HG03558 (cell line): Measurements from ENCODE around the gene PRSS21.

Experiments
- ATAC-seq: cut with Tn5 transposase; IDR thresholded peaks from one replicate; pipeline ENCODE4 v1.9.1; 2021; ENCODE audit warnings: moderate number of reproducible peaks; ENCODE audit not compliant: unreplicated experiment; ENCODE audit errors: extremely low read depth

The PRSS21 gene, protein sequence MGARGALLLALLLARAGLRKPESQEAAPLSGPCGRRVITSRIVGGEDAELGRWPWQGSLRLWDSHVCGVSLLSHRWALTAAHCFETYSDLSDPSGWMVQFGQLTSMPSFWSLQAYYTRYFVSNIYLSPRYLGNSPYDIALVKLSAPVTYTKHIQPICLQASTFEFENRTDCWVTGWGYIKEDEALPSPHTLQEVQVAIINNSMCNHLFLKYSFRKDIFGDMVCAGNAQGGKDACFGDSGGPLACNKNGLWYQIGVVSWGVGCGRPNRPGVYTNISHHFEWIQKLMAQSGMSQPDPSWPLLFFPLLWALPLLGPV

DNA sequence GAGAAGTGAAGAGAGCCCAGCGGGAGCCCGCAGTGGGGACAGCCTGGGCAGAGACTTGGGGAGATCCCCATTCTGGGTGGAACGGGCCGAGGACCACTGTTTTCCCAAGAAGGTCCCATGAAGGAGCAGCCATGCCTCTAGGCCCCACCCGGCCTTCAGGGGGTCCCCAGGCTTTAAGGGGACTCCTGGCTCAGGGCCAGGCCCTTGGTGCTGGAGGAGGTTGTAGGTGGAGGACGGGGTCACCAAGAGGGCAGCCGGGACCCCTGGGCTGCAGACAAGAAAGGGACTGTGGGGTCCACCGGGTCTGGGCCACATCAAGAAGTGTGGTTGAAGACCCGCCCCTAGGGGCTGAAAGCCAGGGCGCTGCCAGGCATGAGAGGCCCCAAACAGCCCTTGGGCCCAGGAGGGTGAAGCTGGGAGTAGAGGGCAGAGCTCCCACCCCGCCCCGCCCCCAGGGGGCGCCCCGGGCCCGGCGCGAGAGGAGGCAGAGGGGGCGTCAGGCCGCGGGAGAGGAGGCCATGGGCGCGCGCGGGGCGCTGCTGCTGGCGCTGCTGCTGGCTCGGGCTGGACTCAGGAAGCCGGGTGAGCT is at the start of gene PRSS21:
Gene PRSS21, plus strand, starts transcription at position 487 of the 589 bp plus-strand sequence. Its CDS starts 32 bp downstream, at position 519.
- no peak for ATAC-seq

DNA sequence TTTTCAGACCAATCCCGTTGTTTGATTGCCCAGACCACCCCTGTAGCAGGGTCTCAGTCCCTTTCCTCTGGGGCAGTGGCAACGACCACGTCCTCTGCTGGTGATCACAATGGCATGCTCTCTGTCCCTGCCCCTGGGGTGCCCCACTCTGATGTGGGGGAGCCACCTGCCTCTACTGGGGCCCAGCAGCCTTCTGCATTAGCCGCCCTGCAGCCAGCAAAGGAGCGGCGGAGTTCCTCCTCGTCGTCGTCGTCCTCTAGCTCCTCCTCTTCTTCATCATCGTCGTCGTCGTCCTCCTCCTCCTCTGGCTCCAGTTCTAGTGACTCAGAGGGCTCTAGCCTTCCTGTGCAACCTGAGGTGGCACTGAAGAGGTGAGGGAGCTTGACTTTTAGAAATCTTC is 49.1 kb upstream of the PRSS21 start:
- no peak for ATAC-seq

DNA sequence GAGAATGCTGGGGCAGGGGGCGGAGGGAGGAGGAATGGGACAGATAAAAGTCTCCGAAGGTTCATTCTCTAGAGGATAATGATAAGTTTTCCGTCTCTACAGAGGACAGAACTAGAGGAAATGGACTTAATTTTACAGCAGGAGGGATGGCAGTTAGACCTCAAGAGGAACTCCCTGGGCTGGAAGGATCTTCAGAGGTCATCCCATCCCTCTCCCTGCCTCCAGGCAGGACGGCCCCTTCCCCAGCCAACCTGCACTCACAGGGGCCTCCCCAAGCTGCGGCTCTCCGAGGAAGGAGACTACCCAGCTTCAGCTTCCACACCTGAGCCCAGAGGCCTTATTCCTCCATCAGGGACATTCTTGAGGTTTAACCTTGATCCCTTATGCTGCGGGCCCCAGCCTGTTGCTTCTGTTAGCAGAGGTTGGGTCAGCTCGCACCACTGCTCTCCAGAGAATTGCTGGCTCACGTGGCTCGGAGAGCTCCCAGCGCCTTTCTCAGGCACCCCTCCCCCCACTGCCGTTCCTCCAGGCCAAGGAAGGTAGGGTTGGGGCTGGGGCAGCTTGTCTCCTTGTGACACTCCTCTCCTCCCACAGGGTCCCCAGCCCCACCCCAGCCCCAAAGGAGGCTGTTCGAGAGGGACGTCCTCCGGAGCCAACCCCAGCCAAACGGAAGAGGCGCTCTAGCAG is 48.5 kb upstream of the PRSS21 start:
- no peak for ATAC-seq

DNA sequence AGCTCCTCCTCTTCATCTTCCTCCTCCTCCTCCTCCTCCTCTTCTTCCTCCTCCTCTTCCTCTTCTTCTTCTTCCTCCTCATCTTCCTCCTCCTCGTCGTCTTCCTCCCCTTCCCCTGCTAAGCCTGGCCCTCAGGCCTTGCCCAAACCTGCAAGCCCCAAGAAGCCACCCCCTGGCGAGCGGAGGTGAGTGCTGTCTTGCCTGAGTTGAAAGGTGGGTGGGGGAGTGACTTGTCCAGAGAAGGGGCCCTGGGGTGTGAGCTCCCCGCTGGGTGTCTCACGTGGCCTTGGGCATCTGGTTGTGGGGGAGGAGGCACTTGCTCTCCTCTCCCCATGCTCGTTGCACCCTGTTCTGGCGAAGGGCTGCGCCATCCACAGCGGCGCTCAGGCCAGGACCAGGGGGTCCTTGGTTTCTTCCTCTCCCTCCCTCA is 47.9 kb upstream of the PRSS21 start:
- no peak for ATAC-seq

DNA sequence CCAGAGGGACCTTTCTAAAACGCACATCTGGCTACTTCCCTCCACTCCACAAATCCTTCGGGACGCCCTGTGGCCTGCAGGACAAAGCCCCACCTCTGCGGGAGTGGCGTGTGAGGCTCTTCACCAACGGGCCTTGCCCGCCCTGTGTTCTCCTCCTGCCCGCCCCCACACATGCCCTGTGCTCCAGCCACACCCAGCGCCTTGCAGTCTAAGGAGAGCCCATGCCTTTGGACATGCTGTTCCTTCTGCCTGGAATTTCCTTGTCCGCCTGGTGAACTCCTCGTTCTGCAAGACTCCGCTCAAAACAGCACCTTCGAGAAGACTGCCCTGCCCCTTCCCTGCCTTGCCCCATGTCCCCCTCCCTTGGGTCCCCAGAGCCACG is 47.4 kb upstream of the PRSS21 start:
- ATAC-seq: no peak

DNA sequence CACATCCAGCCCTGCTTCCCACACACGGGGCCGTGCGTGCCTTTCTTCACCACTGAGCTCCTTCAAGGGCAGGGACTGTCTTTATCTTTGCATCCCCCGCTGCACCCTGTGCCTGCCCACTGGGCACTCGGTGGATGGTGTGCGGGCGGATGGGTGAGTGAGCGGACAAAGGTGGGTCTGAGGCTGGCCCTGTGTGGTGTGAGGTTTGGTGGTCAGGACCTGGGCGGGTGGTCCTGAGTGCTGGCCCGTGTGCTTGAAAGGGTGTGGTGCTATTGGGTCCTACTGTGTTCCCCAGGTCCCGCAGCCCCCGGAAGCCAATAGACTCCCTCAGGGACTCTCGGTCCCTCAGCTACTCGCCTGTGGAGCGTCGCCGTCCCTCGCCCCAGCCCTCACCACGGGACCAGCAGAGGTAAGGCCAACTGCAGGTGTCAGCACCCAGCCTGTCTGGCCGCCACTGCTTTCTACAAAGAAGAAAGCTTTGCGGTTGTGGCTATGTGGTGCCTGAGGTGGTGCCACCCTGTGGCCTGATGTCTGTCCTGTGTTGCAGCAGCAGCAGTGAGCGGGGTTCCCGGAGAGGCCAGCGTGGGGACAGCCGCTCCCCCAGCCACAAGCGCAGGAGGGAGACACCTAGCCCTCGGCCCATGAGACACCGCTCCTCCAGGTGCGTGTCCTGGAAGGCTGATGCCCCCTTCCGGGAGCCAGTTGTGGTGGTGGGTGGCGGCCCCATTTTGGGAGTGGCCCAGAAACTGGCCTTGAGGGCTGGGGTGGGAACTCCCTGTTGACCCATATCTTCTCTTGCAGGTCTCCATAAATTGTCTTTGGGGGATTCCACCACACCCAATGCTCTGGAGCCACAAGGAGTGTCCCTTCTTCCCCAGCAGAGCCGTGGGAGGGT is 46.7 kb upstream of the PRSS21 start:
- ATAC-seq: no peak

DNA sequence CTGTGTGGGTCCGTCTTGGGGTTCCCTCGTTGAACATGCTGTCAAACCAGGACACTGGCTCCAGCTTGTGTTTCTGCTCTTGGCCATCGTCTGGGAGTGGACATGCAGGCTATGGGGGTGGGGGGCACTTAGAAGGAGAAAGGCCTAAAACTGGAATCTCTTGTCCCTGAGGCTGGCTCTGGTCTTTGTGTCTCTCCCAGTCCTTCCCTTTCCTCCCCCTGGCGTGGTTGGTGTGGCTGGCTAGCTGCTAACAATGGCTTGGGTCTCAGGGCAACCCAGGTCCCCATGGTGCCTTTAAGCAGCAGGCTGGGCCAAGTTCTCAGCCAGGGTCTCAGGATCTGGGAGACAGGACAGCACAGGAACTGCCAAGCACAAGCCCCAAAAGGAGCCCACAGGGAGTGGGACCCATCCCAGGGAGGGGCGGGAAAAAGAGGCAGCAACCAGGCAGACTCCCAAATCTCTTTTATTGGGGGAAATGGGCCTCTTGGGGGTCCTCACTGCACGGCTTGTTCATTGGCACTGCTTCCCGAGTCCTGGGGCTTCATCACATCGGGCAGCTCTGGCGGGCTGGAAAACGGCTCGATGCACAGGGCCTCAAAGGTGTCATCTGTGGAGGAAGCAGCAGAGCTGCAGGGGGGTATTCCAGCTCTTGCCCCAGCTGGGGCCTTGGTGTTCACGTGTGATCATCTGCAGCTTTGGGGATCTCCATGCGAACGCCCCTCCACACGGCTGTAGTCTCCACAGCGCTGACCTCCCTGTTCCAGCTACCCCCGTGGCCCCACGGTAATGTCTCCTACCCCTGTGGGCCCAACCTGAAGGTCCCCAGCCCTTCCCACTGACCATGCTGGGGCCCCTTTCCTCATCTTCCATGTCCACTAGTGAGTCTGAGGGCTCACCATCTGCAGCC is 45.3 kb upstream of the PRSS21 start:
- no peak for ATAC-seq

DNA sequence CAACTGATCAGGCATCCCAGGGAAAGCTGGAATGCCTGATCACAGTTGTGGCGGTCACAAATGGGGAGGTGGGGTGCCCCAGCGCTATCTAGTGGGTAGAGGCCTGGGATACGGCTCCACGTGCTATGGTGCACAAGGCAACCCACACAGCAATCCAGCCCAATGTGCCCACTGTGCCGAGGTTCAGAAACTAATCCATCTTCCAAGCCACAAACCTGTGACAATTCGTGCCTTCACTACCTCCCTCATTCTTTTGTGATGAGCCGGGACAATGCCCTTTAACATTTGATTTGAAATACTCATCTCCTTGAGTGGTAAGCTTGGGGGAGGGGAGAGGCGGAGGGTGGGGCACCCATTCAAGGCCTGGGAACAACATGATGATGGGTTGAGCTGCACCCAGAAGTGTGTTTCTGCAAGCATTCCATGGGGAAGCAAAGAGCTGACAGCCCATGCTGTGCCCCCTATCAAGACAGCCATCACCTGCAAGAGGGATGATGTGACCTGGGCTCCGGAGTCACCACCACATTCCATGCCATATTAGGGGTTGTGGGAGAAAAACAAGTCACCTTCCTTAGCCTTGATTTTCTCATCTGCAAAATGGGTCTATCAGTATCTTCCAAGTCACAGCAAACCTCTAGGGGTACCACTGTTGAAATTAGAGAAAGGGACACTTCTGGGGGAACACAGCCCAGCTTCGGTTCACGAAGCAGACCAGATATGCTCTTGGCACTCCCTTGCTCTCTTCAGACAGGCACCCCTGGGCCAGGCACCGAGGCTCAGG is 43.7 kb upstream of the PRSS21 start:
- ATAC-seq: no peak

DNA sequence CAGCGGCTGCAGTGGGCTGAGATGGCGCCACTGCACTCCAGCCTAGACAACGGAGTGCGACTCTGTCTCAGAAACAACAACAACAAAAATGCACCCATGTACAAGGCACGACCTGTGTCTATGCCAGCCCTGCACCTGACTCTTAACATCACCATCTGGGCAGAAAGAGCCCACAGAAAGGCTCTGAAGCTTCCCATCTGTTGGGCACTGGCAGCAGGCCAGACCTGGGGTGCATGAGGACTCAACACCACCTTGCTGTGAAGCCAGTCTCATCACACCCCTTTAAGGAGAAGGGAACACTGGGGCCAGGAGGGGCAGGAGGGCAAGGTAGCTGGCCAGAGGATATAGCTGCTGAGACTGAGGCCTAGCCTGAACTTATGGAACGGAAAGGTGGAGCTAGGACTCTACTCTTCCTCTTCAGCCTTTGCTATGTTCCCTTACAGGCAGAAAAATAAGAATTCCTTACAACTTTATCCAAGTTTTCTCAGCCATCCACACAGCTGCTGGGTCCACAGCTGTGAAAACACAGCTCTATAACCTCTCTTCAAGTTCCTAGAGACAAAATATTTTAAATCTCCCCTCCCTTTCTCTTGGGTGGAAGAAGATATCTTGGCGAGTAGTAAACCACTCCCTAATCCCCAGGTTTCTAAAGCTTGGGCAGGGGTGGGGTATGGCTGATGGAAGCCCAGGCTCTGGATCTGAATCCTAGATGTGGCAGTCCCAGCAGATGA is 42.7 kb upstream of the PRSS21 start:
- ATAC-seq: no peak

DNA sequence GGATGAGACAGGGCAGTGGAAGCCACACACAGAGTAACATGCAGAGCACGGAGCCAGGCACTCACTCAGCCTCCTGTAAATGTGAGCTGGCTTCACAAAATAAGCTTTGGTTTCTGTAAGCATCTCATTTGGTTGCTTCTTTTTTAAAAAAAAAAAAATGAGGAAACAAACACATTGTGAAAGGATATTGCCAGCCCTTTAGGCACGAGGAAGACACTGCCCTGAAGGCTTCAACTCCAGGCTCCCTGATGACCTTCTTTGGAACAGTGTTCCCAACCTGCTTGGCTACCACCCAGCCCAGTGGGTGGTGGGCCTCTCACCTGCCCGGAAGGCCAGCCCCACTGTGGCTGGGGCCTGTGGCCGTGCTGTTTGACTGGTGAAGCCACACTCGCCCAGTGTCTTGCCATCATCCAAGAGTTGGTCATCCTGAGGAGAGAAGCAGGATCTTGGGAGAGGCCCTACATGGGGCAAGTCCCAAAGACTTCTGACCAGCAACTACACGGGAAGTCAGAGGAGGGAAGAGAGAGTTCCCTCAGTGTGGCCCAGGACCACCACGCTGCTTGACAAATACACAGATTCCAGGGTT is 41.8 kb upstream of the PRSS21 start:
- no peak for ATAC-seq

DNA sequence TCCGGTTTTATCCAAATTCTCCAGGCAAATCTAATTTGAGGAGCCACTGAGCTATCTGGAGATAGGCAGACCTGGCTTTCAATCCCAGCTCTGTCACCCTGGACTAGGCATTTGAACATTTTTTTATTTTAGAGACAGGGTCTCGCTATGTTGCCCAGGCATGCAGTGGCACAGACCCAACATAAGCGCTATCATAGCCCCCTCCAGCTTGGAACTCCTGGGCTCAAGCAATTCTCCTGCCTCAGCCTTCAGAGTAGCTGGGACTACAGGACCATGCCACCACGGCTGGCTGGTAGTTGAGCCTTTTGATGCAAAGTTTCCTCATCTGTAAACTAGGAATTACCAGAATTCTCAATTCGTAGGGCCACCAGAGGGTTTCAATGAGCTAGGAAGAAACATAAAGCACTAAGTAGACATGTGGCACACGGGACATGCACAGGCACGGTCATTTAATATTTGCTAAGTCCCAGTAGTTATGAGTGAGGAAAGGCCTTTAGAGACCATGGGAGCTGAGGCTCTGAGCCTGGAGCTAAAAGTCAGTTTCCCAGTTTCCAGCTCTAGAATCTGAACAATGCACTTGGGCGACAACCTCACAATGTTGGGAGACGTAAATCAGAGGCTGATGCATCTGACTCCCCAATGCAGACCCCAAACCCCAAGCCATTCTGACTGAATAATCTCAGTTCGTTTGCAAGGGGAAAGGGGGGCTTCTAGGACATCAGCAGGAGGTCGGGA is 41.1 kb upstream of the PRSS21 start:
- ATAC-seq: no peak

DNA sequence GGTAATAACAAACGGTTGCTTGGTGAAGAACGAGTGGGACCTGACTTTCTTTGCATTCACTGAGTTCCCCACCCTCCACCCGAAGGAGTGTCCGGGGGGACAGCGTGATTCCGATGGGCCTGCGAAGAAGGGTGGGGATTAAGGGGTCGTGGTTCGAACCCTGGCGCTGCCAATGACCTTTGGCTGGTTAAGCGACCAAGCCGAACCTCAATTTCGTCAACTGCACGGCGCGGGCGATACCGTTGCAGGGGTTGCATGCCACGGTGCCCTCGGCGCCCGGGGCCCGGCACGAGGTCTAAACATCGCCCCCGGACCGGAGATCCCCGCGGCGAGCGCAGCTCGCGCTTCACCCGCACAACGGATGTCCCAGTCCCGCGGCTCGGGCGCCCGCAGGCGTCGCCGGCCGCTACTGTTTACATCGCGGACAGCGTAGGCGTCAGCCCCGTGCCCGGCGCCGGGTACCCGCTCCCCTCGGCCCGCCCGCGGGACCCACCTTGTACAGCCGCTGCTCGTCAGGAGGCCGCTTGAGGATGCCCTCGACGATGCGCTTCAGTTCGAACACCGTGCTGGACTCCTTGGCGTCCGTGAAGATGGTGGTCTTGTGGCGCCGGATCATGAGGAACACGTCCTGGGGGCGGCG is 40.4 kb upstream of the PRSS21 start:
- no peak for ATAC-seq

DNA sequence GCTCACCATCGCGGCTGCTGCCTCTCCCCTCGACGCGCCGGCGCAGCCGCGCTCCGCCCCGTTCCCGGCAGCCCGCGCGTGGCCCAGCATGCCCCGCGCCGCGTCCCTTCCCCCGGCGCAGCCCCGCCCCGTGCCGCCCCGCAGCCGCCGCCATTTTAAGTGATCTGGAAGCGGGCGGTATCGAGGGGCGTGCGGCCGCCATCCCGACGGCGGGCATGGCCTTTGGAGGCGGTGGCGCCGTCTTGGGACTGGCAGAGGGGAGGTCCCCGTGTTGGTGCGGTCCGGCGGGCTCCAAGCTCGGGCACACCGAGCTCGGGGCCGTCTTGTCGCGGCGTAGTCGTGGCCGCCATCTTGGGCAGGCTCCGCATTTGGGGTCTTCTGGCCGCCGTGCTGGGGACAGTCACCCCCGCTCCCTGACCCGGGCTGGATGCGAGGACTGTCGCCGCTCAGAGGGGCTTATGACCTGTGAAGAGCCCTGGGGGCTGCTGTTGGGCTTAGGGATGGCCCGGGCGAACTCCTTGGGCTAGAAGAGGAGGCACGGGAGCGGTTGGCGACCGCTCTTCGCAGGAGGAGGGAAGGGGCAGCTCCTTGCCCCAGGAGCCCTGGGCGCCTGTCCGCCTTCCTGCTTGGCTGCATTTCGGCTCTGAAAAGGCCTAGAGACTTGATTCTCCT is 39.7 kb upstream of the PRSS21 start, which contains the start of gene ELOB:
Gene ELOB, minus strand, starts transcription at position 50 of the 672 bp plus-strand sequence. Its CDS starts 41 bp downstream, at position 9.
- ATAC-seq: no peak

DNA sequence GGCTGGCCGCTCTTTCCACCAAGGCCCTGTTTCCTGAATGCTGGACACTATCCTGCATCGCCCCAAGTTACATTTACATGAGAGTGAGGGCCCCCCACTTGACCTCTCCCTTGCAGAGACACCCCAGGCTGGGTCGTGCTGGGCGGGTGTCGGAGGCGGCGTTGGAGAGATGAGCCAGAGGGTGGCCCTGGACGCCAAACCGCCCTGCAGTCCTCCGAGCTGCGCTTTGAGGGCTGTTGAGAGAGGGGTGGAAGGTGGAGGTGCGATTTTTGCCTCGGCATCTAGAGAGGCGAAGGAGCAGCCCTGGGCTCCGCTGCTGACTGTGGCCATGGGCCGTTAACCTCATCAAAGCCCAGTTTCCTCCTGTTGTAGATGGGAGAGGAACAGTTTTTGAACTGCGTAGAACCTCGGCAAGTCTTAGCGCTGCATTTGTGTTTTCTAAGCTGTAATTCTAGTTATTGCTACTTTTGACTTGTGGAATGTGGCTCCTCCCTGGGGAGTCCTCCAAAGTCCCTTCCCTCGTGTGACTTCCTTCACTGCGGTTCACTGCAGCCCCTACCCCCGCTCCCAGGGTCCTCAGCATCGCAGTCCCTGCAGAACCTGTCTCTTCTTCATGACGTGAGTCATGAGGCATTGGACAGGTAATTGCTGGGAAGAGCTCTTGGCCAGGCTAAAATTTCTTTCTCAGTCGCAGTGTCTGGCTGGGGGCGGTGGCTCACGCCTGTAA is 39.0 kb upstream of the PRSS21 start:
- ATAC-seq: no peak

DNA sequence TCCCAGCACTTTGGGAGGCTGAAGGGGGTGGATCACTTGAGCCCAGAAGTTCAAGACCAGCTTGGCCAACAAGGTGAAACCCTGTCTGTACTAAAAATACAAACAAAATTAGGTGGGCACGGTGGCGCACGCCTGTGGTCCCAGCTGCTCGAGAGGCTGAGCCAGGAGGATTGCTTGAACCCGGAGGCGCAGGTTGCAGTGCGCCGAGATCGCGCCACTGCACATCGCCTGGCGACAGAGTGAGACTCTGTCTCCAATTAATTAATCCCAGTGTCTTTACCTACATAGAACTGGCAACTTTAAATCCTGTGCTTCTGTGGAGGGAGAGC is 38.4 kb upstream of the PRSS21 start:
- no peak for ATAC-seq
